ENCODE results near the gene MDM4. TPM values are rescaled to one million over a fixed set of nuclear protein-coding genes. Genes with fewer than 3 reads are reported as not detected.
A peak's percentile ranks its signal among the peaks of the same experiment; 100 is the strongest.
"Not testable (repeated sequence)": the region's sequence is repeated elsewhere in the genome, so short reads cannot be mapped to it uniquely, and the experiment has no call there.

Gene MDM4
- total and polyA plus RNA-seq, 4 donors, result 4.8 to 141 (median 57.7) TPM

DNA sequence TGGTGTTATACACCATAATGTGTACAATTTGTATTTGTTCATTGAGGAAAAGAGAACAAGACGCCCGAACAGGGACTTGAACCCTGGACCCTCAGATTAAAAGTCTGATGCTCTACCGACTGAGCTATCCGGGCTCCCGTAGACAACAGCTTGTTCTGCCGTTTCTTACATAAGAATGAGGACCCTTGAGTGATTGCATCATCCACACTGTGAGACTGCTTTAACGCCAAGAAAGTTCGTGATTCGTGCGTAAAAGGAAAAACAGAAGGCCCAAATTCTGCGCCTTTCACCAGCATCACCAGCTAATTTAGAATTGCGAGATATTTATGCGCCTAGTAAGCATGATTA lies 9.3 kb upstream of the MDM4 start:
- Histone ChIP-seq H3K27me3 (ENCODE audit: control insufficient read depth in 1 of 2, insufficient read depth in 2 of 2, low read length in 1 of 2) (no peaks in the 10 kb centered on the region), H3K36me3 (ENCODE audit: control insufficient read depth in 1 of 2, insufficient read depth in 2 of 2, low read length in 1 of 2) (no peaks in the 10 kb centered on the region), H3K9me3 (ENCODE audit: control insufficient read depth, low read length) (no peaks in the 10 kb centered on the region), H3K27ac (ENCODE audit: low read depth in 1 of 2, low read length in 2 of 2) (peak overlapping the region; percentile 30 to 57), H3K4me1 (ENCODE audit: control insufficient read depth in 1 of 2, insufficient read depth in 2 of 2, low read length in 2 of 2) (no peaks in the 10 kb centered on the region), H3K4me3 (ENCODE audit: low read length in 2 of 2) (peak overlapping the region; percentile 67 to 86)
- WGBS, 2 donors, result 0% methylated on average over 13 of the region's 13 CpGs
- DNase-seq (peak in 1 of 2 donors; percentile 81), ATAC-seq (ENCODE audit: low FRiP score) (peak; percentile 94)
- intact Hi-C loops (cut with DNase I), result loop anchor here in 1 of 2 donors (5.0 kb wide), 1 partner anchor 95 kb away; the partner anchor contains the start of gene PPP1R15B

DNA sequence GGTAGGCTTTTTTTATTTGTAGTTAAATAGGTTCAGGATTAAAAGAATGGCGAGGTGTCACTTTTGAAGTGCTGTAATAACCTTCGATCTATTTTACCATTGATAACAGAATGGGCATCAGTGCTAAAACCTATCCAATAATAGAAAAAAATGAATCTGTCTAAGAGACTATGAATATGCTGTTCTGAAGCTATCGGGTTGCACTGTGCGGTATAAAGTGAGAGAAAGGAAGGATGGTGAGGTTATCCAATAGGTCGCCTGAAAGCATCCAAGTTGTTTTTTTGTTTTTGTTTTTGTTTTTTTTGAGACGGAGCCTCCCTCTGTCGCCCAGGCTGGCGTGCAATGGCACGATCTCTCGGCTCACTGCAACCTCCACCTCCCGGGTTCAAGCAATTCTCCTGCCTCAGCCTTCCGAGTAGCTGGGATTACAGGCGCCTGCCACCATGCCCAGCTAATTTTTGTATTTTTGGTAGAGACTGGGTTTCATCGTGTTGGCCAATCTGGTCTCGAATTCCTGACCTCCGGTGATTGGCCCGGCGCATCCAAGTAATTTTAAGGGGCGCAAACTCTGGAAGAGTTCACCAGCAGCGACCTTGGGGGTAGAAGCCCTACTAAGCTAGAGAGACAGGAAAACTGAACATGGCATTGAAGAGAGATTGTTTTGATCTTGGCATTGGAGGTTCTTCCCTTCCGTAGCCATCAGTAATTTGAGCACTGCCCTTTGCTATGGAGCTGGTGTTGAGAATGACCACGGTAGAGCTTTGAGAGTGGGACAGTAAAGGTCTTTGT lies 8.7 kb upstream of the MDM4 start:
- Histone ChIP-seq H3K4me1 (ENCODE audit: control insufficient read depth in 1 of 2, insufficient read depth in 2 of 2, low read length in 2 of 2) (no peaks in the 10 kb centered on the region), H3K27ac (ENCODE audit: low read depth in 1 of 2, low read length in 2 of 2) (peak overlapping the region; percentile 57 to 89), H3K4me3 (ENCODE audit: low read length in 2 of 2) (peak overlapping the region; percentile 67 to 86), H3K9me3 (ENCODE audit: control insufficient read depth, low read length) (no peaks in the 10 kb centered on the region), H3K36me3 (ENCODE audit: control insufficient read depth in 1 of 2, insufficient read depth in 2 of 2, low read length in 1 of 2) (no peaks in the 10 kb centered on the region), H3K27me3 (ENCODE audit: control insufficient read depth in 1 of 2, insufficient read depth in 2 of 2, low read length in 1 of 2) (no peaks in the 10 kb centered on the region)
- peak in 1 of 2 donors; percentile 62 for DNase-seq
- 1 to 2% methylated on average over 22 of the region's 22 CpGs for WGBS, 2 donors
- intact Hi-C loops (cut with DNase I), result loop anchor here in 1 of 2 donors (5.0 kb wide), 1 partner anchor 95 kb away; the partner anchor contains the start of gene PPP1R15B
- ATAC-seq (ENCODE audit: low FRiP score), result peak; percentile 56

DNA sequence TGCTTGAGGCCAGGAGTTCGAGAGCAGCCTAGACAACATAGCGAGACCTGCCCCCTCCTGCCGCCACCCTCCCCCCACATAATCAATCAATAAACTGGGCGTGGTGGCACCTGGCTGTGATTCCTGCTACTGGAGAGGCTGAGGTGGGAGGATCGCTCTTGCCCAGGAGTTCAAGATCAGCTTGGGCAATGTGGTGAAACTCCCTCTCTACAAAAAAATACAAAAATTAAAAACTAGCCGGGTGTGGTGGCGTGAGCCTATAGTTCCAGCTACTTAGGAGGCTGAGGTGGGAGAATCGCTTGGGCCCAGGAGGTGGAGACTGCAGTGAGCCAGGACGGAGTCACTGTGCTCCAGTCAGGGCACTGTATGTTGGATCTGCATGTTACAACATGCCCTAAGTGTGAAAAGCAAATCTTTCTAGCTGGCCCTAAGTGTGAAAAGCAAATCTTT lies 7.0 kb upstream of the MDM4 start:
- no peak for ATAC-seq (ENCODE audit: low FRiP score)

DNA sequence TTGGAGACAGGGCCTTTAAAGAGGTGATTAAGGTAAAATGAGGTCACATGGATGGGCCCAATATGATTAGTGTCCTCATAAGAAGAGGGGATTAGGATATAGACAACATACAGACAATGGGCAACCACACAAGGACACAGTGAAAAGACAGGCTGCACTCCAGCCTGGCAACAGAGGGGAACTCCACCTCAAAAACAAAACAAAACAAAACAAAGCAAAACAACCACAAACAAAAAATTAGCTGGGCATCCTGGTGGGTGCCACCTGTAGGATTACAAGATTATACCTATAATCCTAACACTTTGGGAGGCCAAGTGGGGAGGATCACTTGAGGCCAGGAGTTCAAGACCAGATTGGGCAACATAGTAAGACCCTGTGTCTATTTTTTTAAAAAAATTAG lies 4.8 kb upstream of the MDM4 start:
- ATAC-seq (ENCODE audit: low FRiP score), result no peak
- no peak overlapping the region for H3K27ac ChIP-seq (ENCODE audit: low read depth in 1 of 2, low read length in 2 of 2)
- intact Hi-C loops (cut with DNase I), result no loop called here
- no peaks in the 10 kb centered on the region for H3K4me1 ChIP-seq (ENCODE audit: control insufficient read depth in 1 of 2, insufficient read depth in 2 of 2, low read length in 2 of 2)
- H3K4me3 ChIP-seq (ENCODE audit: low read length in 2 of 2), result no peak overlapping the region
- H3K27me3 ChIP-seq (ENCODE audit: control insufficient read depth in 1 of 2, insufficient read depth in 2 of 2, low read length in 1 of 2), result no peaks in the 10 kb centered on the region
- H3K9me3 ChIP-seq (ENCODE audit: control insufficient read depth, low read length), result no peaks in the 10 kb centered on the region
- DNase-seq, result no peak
- no peaks in the 10 kb centered on the region for H3K36me3 ChIP-seq (ENCODE audit: control insufficient read depth in 1 of 2, insufficient read depth in 2 of 2, low read length in 1 of 2)

More for the DNA sequence above, 7.0 kb upstream of the MDM4 start:
- Histone ChIP-seq H3K36me3 (ENCODE audit: control insufficient read depth in 1 of 2, insufficient read depth in 2 of 2, low read length in 1 of 2) (no peaks in the 10 kb centered on the region), H3K4me3 (ENCODE audit: low read length in 2 of 2) (no peak overlapping the region), H3K27me3 (ENCODE audit: control insufficient read depth in 1 of 2, insufficient read depth in 2 of 2, low read length in 1 of 2) (no peaks in the 10 kb centered on the region), H3K4me1 (ENCODE audit: control insufficient read depth in 1 of 2, insufficient read depth in 2 of 2, low read length in 2 of 2) (no peaks in the 10 kb centered on the region), H3K27ac (ENCODE audit: low read depth in 1 of 2, low read length in 2 of 2) (no peak overlapping the region), H3K9me3 (ENCODE audit: control insufficient read depth, low read length) (no peaks in the 10 kb centered on the region)
- 86 to 89% methylated on average over 9 of the region's 9 CpGs for WGBS, 2 donors
- intact Hi-C loops (cut with DNase I), result loop anchor here in 1 of 2 donors (5.0 kb wide), 1 partner anchor 97 kb away; the partner anchor contains the start of gene PPP1R15B
- no peak for DNase-seq

DNA sequence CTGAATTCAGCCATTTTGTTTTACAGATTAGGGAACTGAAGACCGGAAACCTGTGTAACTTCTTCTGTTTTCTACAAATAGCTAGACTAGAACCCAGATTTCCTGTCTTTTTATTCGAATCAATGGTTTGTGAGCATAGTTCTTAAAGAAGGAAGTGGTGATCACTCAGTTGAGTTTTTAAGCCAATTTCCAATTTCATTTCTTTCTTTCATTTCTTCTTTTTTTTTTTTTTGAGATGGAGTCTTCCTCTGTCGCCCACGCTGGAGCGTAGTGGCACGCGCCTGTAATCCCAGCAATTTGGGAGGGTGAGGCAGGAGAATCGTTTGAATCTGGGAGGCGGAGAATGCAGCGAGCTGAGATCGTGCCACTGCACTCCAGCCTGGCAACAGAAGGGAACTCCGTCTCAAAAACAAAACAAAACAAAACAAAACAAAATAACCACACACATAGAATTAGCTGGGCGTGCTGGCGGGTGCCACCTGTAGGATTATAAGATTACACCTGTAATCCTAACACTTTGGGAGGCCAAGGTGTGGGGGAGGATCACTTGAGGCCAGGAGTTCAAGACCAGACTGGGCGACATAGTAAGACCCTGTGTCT lies 3.0 kb upstream of the MDM4 start:
- WGBS, 2 donors, result 80% methylated on average over 15 of the region's 15 CpGs
- DNase-seq (peak in 1 of 2 donors; percentile 78), ATAC-seq (ENCODE audit: low FRiP score) (no peak)
- Histone ChIP-seq H3K4me1 (ENCODE audit: control insufficient read depth in 1 of 2, insufficient read depth in 2 of 2, low read length in 2 of 2) (no peaks in the 10 kb centered on the region), H3K9me3 (ENCODE audit: control insufficient read depth, low read length) (no peaks in the 10 kb centered on the region), H3K36me3 (ENCODE audit: control insufficient read depth in 1 of 2, insufficient read depth in 2 of 2, low read length in 1 of 2) (no peaks in the 10 kb centered on the region), H3K4me3 (ENCODE audit: low read length in 2 of 2) (no peak overlapping the region), H3K27me3 (ENCODE audit: control insufficient read depth in 1 of 2, insufficient read depth in 2 of 2, low read length in 1 of 2) (no peaks in the 10 kb centered on the region), H3K27ac (ENCODE audit: low read depth in 1 of 2, low read length in 2 of 2) (no peak overlapping the region)
- intact Hi-C loops (cut with DNase I), result no loop called here

DNA sequence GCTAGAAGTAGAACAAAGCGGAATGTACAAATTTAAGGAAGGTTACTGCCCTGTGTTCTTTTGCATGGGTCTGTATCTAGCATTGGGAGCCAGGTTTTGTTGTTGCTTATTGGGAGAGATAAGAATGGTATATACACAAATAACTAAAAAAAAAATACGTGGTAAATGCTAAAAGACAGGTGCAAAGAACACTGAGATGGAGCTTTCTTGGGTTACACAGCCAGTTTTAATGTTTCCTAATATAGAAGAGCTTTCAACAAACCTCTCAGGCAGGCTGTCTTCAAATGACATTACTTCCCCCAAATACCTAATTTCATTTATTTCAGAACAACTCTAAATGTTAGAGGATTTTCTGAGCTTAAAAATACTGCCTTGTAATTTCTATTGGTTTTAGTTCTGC lies 1.4 kb upstream of the MDM4 start:
- no peak for DNase-seq
- intact Hi-C loops (cut with DNase I), result no loop called here
- no peaks in the 10 kb centered on the region for H3K36me3 ChIP-seq (ENCODE audit: control insufficient read depth in 1 of 2, insufficient read depth in 2 of 2, low read length in 1 of 2)

DNA sequence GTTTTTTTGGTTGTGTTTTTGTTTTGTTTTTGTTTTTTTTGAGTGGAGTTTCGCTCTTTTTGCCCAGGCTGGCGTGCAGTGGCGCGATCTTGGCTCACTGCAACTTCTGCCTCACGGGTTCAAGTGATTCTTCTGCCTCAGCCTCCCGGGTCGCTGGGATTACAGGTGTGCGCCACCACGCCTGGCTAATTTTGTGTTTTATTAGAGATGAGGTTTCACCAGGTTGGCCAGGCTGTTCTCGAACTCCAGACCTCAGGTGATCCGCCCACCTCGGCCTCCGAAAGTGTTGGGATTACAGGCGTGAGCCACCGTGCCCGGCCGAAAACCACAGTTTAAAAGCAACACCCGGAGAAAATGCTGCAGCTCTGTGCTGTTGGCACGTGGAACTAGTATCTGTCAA lies 1.2 kb downstream of the MDM4 start:
- ATAC-seq (ENCODE audit: low FRiP score); H3K9me3 ChIP-seq (ENCODE audit: control insufficient read depth, low read length); intact Hi-C loops (cut with DNase I); H3K4me1 ChIP-seq (ENCODE audit: control insufficient read depth in 1 of 2, insufficient read depth in 2 of 2, low read length in 2 of 2); H3K27me3 ChIP-seq (ENCODE audit: control insufficient read depth in 1 of 2, insufficient read depth in 2 of 2, low read length in 1 of 2); H3K4me3 ChIP-seq (ENCODE audit: low read length in 2 of 2); H3K27ac ChIP-seq (ENCODE audit: low read depth in 1 of 2, low read length in 2 of 2); DNase-seq; H3K36me3 ChIP-seq (ENCODE audit: control insufficient read depth in 1 of 2, insufficient read depth in 2 of 2, low read length in 1 of 2): not testable (repeated sequence)
- WGBS, 2 donors, result 93% methylated on average over 19 of the region's 19 CpGs

More for the DNA sequence above, 1.4 kb upstream of the MDM4 start:
- Histone ChIP-seq H3K4me3 (ENCODE audit: low read length in 2 of 2) (no peak overlapping the region), H3K9me3 (ENCODE audit: control insufficient read depth, low read length) (no peaks in the 10 kb centered on the region), H3K4me1 (ENCODE audit: control insufficient read depth in 1 of 2, insufficient read depth in 2 of 2, low read length in 2 of 2) (no peaks in the 10 kb centered on the region), H3K27ac (ENCODE audit: low read depth in 1 of 2, low read length in 2 of 2) (no peak overlapping the region), H3K27me3 (ENCODE audit: control insufficient read depth in 1 of 2, insufficient read depth in 2 of 2, low read length in 1 of 2) (no peaks in the 10 kb centered on the region)
- WGBS, 2 donors, result 68 to 71% methylated on average over 2 of the region's 2 CpGs
- no peak for ATAC-seq (ENCODE audit: low FRiP score)

DNA sequence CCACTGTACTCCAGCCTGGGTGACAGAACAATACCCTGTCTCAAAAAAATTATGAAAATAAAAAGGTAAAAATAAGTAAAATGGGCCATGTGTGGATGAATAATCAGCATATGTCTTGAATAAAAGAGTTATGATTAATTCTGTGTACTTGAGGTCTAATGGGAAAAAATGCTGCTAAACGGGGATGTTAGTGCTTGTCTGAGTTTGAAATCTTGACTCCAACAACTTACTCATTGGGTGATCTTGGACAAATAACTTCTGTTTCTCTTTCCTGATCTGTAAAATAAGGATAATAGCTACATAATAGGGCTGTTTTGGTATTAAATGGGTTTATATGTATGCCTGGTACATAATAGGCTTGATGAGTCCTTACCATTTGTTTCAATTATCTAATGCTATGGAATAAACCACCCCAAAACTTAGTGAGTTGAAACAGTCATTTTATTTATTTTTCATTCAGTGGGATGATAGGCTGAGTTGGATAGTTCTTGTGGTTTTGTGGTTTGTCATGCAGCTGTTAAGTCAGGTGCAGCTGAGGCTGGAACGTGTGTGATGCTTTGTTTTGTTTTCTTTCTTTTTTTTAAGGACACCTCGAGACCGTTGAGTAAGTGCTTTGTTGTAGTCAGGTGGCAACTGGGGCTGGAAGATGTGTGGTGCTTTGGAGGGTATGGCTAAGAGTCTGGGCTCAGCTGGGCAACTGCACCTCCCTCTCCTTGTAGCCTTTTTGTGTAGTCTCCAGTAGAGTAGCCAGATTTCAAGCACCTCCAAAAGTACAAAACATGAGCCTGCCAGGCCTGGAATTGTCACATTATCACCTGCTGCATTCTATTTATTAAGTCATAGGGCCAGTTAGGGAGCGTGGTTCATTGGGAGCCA lies 4.9 kb downstream of the MDM4 start:
- WGBS, 2 donors, result 65 to 74% methylated on average over 5 of the region's 5 CpGs
- Histone ChIP-seq H3K9me3 (ENCODE audit: control insufficient read depth, low read length) (no peaks in the 10 kb centered on the region), H3K4me1 (ENCODE audit: control insufficient read depth in 1 of 2, insufficient read depth in 2 of 2, low read length in 2 of 2) (no peaks in the 10 kb centered on the region), H3K36me3 (ENCODE audit: control insufficient read depth in 1 of 2, insufficient read depth in 2 of 2, low read length in 1 of 2) (peaks cover 0 to 2% of the 10 kb centered on the region in 2 donors), H3K27me3 (ENCODE audit: control insufficient read depth in 1 of 2, insufficient read depth in 2 of 2, low read length in 1 of 2) (no peaks in the 10 kb centered on the region), H3K27ac (ENCODE audit: low read depth in 1 of 2, low read length in 2 of 2) (no peak overlapping the region), H3K4me3 (ENCODE audit: low read length in 2 of 2) (no peak overlapping the region)
- intact Hi-C loops (cut with DNase I), result no loop called here
- DNase-seq (no peak), ATAC-seq (ENCODE audit: low FRiP score) (no peak)

All from aorta (tissue), 5 donors.